PC-9 (cell line): Measurements from ENCODE around the gene MBP. TPM values are rescaled to one million over a fixed set of nuclear protein-coding genes. Genes with fewer than 3 reads are reported as not detected.

Source experiments
- BruUV-seq: library from RNA; stranded (reverse); fragments of 400-500 nt; replicated peaks from 2 replicates; lab custom pipeline; 2021; lab: Mats Ljungman, UMichigan
- CTCF ChIA-PET: fragments of 300-600 bp; sonication (Branson Sonifier 250); formaldehyde crosslinking; loops from one replicate; lab custom pipeline; 2022; ENCODE audit warnings: antibody characterized with exemption; lab: Charles Lee
- POLR2A ChIA-PET: fragments of 300-600 bp; sonication (Branson Sonifier 250); formaldehyde crosslinking; loops from one replicate; lab custom pipeline; 2022; ENCODE audit warnings: antibody characterized with exemption; ENCODE audit not compliant: unreplicated experiment; lab: Charles Lee
- DNase-seq, 2 experiments: peaks; one replicate each; pipeline versions ENCODE4 v3.0.0 to v3.0.0-alpha.2; 2015 to 2022; ENCODE audit warnings: mixed read lengths in 1 of 2
- H2AFZ ChIP-seq: fragments of 200-600 bp; sonication (generic); 2 replicates; pipeline ENCODE4 v1.8.1; 2017; ENCODE audit warnings: antibody characterized with exemption
- H3F3A ChIP-seq: fragments of 200-600 bp; sonication (generic); 2 replicates; pipeline ENCODE4 v1.8.1; 2017; ENCODE audit warnings: antibody characterized with exemption, mild to moderate bottlenecking, low read depth; ENCODE audit not compliant: insufficient read depth
- H3K27ac ChIP-seq: fragments of 200-600 bp; sonication (generic); 2 replicates; pipeline ENCODE4 v1.6.1; 2016; ENCODE audit warnings: mixed run types
- H3K27me3 ChIP-seq: fragments of 200-600 bp; sonication (generic); 2 replicates; pipeline ENCODE4 v1.6.1; 2016; ENCODE audit warnings: low read depth, mixed run types; ENCODE audit not compliant: insufficient read depth
- H3K36me3 ChIP-seq: fragments of 200-600 bp; sonication (generic); 2 replicates; pipeline ENCODE4 v1.6.1; 2016; ENCODE audit warnings: low read depth, mixed run types
- H3K4me1 ChIP-seq: fragments of 200-600 bp; sonication (generic); replicated peaks from 2 replicates; pipeline ENCODE4 v1.6.1; 2016; ENCODE audit warnings: mixed run types; ENCODE audit not compliant: insufficient read depth
- H3K4me2 ChIP-seq: fragments of 200-600 bp; sonication (generic); 2 replicates; pipeline ENCODE4 v1.6.1; 2017; ENCODE audit warnings: mixed run types
- H3K4me3 ChIP-seq: fragments of 200-600 bp; sonication (generic); 2 replicates; pipeline ENCODE4 v1.6.1; 2016; ENCODE audit warnings: mixed run types
- H3K79me2 ChIP-seq: fragments of 200-600 bp; sonication (generic); 2 replicates; pipeline ENCODE4 v1.6.1; 2017; ENCODE audit warnings: low read depth, mixed run types
- H3K9me2 ChIP-seq: fragments of 200-600 bp; sonication (generic); 2 replicates; pipeline ENCODE4 v1.8.1; 2017; ENCODE audit warnings: mild to moderate bottlenecking; ENCODE audit not compliant: insufficient read depth
- H3K9me3 ChIP-seq: fragments of 200-600 bp; sonication (generic); 2 replicates; pipeline ENCODE4 v1.8.1; 2016; ENCODE audit warnings: low read depth; ENCODE audit not compliant: insufficient read depth
- H4K20me1 ChIP-seq: fragments of 200-600 bp; sonication (generic); 2 replicates; pipeline ENCODE4 v1.8.1; 2017; ENCODE audit not compliant: insufficient read depth
- CTCF ChIP-seq: fragments of 200-600 bp; sonication (generic); conservative IDR thresholded peaks from 2 replicates; pipeline ENCODE4 v1.6.1; 2017; ENCODE audit warnings: mixed run types, antibody characterized with exemption, mild to moderate bottlenecking, moderate library complexity
- EZH2 ChIP-seq: fragments of 200-600 bp; sonication (generic); IDR thresholded peaks from 2 replicates; pipeline ENCODE4 v1.8.0; 2017; ENCODE audit warnings: antibody characterized with exemption, low read depth
- intact Hi-C: fragments of 100-400 bp; cut with micrococcal nuclease; formaldehyde crosslinking; loops from one replicate; pipeline ENCODE4 v1.10.0; 2022; ENCODE audit not compliant: unreplicated experiment
- total RNA-seq: library from RNA; stranded (reverse); gene quantifications from 2 replicates; pipeline ENCODE4 v1.2.3, GENCODE V29; 2021

MBP gene
- total RNA-seq, 1 experiment from 2014 or later = 37.9 TPM

- no peaks in the 10 kb centered on the region for H3K9me3 ChIP-seq
- DNase-seq = no peak
- peaks cover 4% of the 10 kb centered on the region; the same call in 1 of the 2 replicates for H3F3A ChIP-seq
- H3K27me3 ChIP-seq = no peaks in the 10 kb centered on the region
- H3K4me2 ChIP-seq = no peak overlapping the region
- H4K20me1 ChIP-seq = peaks cover 6% of the 10 kb centered on the region
- ChIA-PET CTCF (no interaction called here), POLR2A (no interaction called here)
- no peaks in the 10 kb centered on the region for H3K9me2 ChIP-seq
- no peaks in the 10 kb centered on the region for H3K36me3 ChIP-seq
- no peak for TF ChIP-seq EZH2
- no peak for TF ChIP-seq CTCF
- no peak overlapping the region for H3K27ac ChIP-seq
- no TSS peak for BruUV-seq
- H3K4me1 ChIP-seq = no peaks in the 10 kb centered on the region
- intact Hi-C loops = no loop called here
- no peak overlapping the region for H3K4me3 ChIP-seq
- H3K79me2 ChIP-seq = peaks cover 16% of the 10 kb centered on the region
- H2AFZ ChIP-seq = no peak overlapping the region
These were observed 85.6 kb downstream of the MBP start for GRCh38 chr18:77046994-77047393.

GRCh38 chr18:77046409-77046808 is 86.2 kb downstream of the MBP start:
- no TSS peak for BruUV-seq
- H3K4me2 ChIP-seq = no peak overlapping the region
- TF ChIP-seq EZH2 (no peak), CTCF (no peak)
- no peaks in the 10 kb centered on the region for H3K27me3 ChIP-seq
- H3K36me3 ChIP-seq = no peaks in the 10 kb centered on the region
- H4K20me1 ChIP-seq = peaks cover 6% of the 10 kb centered on the region
- no peak overlapping the region for H2AFZ ChIP-seq
- no peak overlapping the region for H3K27ac ChIP-seq
- intact Hi-C loops = no loop called here
- no peaks in the 10 kb centered on the region for H3K9me3 ChIP-seq
- H3K9me2 ChIP-seq = no peaks in the 10 kb centered on the region
- H3K4me3 ChIP-seq = no peak overlapping the region
- H3K79me2 ChIP-seq = peaks cover 11% of the 10 kb centered on the region
- H3F3A ChIP-seq = peaks cover 4% of the 10 kb centered on the region; the same call in 1 of the 2 replicates
- POLR2A ChIA-PET = no interaction called here
- no peak for DNase-seq
- no peaks in the 10 kb centered on the region for H3K4me1 ChIP-seq
- CTCF ChIA-PET = no interaction called here

GRCh38 chr18:77045677-77046076 is 86.9 kb downstream of the MBP start:
- Histone ChIP-seq H3K9me2 (no peaks in the 10 kb centered on the region), H3K27ac (no peak overlapping the region), H3K36me3 (no peaks in the 10 kb centered on the region), H3F3A (peaks cover 4% of the 10 kb centered on the region; the same call in 1 of the 2 replicates), H3K9me3 (no peaks in the 10 kb centered on the region), H3K79me2 (peaks cover 9% of the 10 kb centered on the region), H3K27me3 (no peaks in the 10 kb centered on the region), H2AFZ (no peak overlapping the region), H3K4me1 (no peaks in the 10 kb centered on the region), H3K4me3 (no peak overlapping the region), H4K20me1 (peaks cover 6% of the 10 kb centered on the region), H3K4me2 (no peak overlapping the region)
- no TSS peak for BruUV-seq
- intact Hi-C loops = no loop called here
- ChIA-PET POLR2A (no interaction called here), CTCF (no interaction called here)
- no peak for DNase-seq
- TF ChIP-seq EZH2 (no peak), CTCF (no peak)
